GM18519 (cell line): ENCODE results near the gene TMEM213.
"Not testable (repeated sequence)": the region's sequence is repeated elsewhere in the genome, so short reads cannot be mapped to it uniquely, and the experiment has no call there.

ENCODE experiments used
- ATAC-seq: cut with Tn5 transposase; IDR thresholded peaks from one replicate; pipeline ENCODE4 v1.9.1; 2021; ENCODE audit warnings: mild to moderate bottlenecking, moderate library complexity; ENCODE audit not compliant: unreplicated experiment, low FRiP score

TMEM213 gene

DNA sequence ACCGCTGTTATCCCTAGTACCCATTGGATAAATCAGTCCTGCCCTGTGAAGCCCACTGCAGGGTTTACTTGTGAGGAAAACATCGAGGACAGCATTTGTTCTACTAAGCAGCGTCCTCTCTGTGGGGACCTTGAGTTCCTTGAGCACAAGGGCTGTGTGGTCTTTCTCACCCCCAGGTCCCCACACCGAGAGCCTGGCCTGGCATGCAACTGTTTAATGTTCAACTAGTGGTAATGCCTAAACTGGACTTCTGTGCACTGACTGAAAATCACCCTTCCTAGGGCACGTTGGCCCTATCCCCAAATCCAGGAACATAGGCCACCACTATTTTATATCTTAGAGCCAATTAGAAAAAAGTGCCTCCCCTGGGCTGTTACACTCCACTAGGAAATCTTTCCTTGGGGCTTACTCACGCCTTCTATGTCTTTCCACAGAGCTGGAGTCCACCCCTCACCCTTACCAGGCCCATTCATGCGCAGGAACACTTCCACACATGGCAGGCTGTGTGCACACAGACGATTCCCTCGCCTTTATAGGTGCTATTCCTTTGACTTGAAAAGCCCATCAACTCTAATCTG lies 1.7 kb upstream of the TMEM213 start:
- no peak for ATAC-seq

DNA sequence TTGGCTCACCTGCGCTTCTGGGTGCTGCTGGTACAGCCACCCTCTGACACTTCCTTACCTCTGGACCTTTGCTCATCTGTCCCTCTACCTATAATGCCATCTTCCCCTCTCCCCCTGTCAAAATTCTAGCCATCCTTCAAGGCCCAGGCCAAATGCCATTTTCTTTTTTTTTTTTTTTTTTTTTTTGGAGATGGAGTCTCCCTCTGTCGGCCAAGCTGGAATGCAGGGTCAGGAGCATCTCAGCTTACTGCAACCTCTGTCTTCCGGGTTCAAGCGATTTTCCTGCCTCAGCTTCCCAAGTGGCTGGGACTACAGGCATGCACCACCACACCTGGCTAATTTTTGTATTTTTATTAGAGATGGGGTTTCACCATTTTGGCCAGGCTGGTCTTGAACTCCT lies 748 bp upstream of the TMEM213 start:
- not testable (repeated sequence) for ATAC-seq

DNA sequence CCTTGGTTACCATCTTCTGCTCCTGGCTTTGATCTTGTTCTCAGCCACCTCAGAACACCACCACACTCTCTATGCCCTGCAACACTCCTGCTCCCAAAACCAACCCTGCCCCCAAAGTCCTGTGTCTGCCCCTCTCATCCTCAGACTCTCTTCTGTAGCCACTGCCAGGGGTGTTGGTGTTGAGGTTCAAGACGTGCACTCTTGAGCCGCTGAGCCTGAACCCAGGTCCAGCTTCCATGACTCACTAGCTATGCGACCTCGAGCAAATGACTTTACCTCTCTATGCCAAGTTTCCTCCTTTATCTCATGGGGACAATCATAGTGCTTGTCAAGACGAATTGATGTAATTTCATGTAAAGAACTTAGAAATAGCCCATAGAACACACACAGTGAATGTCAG lies 1.0 kb downstream of the TMEM213 start:
- ATAC-seq, result no peak

DNA sequence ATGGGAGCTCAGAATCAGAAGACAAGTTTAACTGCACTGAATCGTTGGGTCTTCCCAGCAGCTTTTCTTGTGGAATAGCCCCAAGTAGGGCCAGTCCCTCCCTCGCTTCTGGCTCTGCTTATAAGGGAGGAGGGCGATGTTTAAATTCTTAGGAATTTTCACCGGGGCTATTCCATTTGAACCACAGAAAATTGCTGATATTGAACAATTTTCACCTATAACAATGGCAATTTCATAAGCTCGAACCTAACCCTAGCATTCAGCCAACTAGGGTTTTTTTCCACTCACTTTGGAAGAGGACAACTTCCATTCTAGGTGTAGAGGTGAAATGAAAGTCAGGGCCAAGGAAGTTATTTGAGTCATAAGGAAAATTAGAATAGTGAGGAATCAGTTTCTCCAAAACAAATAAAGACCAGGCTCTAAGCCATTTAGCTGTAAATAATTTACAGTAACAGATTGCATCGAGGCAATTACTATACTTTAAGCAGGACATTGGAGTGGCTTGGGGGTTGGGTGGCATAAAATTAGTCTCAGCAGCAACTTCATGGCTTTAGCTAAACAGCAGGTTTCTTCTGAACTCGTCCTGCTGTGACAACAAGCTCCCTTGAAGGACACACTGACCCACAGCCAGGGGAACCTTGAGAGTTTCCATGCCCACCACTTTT lies 1.7 kb downstream of the TMEM213 start:
- ATAC-seq, result no peak

DNA sequence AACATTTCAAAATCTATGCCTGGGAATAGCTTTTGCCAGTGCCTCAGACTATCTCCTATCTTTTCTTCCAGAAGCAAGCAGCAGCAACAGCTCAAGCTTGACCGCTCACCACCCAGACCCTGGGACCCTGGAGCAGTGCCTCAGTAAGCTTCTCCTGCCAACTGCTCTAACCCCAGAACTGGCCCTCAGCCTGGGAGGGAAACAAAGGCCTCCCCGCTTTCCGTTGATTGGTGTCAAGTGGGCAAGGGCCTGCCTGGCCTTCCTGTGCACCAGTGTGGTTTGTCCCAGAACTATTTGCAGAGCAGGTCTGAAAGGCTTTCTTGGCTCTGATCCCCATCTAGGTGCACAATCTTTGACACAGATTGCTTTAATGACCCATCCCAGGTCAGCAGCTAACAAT lies 3.5 kb downstream of the TMEM213 start:
- no peak for ATAC-seq

DNA sequence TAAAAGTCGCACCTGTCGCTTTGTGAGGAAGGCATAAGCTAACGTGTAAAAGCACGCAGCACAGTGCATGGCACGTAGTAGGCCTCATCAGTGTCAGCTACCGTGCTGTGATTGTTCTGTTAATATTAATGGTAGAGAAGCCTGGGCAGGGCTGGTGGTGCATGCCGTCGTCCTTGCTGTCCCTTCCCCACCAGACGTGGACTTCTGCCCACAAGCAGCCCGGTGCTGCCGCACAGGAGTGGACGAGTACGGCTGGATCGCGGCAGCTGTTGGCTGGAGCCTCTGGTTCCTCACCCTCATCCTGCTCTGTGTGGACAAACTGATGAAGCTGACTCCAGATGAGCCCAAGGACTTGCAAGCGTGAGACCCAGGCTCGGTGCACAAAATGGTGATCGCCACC lies 4.9 kb downstream of the TMEM213 start:
- ATAC-seq, result no peak

DNA sequence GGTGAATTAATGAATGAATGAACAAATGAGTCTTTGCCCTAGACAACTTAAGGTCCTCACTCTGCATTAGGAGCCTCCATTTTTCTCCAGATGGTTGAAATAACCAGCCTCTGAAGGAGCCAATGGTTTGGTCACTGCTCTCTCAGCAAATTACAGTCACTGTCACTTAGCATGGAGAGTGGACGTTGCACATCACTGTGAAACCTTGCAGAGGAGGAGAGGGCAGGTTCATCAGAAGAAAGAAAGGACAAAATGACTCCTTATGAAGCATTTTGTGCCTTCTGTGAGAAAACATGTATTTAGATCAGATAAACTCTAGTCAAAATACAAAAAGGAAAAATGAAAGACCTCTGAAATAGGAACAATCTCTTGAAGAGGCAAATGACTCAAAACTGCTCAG lies 6.8 kb downstream of the TMEM213 start:
- no peak for ATAC-seq

DNA sequence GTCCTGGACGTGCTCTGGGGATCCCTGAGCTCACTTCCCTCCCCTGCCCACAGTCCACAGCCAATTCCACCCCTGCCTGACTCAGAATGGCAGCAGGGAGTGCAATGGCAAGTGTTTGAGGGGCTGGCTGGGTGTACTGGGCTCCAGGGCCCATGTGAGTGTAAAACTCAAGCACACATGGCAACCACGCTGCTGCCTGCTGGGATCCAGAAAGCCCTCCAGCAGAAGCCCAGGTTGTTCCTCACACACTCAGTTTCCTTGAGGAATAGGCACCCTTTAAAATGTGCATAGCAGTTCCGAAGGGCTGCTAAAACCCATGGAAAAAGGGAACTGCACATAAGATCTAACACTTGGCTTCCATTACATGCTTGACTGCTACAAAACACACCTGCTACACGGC lies 11.6 kb downstream of the TMEM213 start:
- no peak for ATAC-seq

DNA sequence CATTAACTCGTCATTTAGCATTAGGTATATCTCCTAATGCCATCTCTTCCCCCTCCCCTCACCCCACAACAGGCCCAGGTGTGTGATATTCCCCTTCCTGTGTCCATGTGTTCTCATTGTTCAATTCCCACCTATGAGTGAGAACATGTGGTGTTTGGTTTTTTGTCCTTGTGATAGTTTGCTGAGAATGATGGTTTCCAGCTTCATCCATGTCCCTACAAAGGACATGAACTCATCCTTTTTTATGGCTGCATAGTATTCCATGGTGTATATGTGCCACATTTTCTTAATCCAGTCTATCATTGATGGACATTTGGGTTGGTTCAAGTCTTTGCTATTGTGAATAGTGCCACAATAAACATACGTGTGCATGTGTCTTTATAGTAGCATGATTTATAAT lies 13.5 kb downstream of the TMEM213 start:
- not testable (repeated sequence) for ATAC-seq

DNA sequence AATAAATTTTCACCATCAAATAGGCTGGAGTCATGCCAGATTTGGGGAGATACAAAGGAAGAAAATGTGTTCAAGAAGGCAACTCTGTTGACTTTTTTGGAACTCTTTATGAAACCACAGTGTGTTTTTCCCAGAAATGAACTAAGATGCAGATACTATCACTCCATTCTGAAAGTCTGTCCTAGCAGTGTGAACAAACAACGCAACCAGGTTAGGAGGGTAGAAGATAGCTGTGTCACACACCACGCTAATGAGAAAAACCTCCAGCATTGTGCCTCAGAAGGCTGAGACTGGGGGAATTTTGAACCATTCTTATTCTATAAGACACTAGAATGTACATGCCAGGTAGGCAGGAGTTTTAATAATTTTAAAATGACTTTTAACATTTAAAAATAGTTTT lies 16.2 kb downstream of the TMEM213 start:
- ATAC-seq, result no peak

DNA sequence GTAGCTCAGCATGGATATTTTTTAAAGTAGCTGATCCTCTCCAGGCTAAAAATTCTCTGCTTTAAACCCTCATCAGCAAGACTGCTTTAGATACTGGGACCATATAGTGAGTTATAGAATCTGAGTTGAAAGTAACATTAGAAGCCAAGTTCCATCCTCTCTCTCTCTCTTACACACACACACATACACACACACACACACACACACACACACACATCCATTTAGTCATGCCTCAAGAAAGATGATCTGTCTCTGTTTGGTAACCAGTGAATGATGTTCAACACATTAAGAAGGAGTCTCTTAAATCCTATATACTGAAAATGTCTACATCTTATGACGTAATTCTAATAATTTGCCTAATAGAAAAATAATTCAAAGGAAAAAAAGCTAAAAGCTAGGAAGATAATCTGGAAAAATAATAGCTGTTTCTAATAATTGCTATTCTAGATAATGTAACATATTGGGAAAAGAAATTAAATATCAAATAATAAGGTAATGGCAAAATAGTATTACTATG lies 17.1 kb downstream of the TMEM213 start:
- no peak for ATAC-seq

DNA sequence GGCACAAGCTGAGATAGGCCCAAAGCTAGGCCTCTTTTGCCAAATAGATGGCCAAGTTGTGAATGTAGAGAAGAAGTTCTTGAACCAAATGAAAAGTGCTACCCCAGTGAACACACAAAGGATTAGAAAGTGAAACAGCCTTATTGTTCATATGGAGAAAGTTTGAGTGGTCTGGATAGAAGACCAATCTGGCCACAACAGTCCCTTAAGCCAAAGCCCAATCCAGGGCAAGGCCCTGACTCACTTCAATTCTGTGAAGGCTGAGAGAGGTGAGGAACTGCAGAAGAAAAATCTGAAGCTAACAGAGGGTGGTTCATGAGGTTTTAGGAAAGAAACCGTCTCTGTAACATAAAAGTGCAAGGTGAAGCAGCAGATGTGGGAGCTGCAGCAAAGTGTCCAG lies 18.9 kb downstream of the TMEM213 start:
- ATAC-seq, result no peak

DNA sequence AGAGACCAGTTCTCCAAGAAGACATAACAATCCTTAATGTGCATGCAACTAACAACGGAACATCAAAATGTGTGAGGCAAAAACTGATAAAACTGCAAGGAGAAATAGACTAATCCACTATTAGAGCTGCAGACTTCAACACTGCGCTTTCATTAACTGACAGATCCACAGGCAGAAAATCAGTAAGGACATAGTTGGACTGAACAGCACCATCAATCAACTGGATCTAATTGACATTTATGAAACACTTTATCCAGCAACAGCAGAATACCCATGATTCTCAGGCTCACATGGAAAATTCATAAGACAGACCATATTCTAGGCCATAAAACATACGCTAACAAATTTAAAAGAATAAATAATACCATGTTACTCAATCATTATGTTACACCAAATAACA lies 21.8 kb downstream of the TMEM213 start:
- no peak for ATAC-seq

DNA sequence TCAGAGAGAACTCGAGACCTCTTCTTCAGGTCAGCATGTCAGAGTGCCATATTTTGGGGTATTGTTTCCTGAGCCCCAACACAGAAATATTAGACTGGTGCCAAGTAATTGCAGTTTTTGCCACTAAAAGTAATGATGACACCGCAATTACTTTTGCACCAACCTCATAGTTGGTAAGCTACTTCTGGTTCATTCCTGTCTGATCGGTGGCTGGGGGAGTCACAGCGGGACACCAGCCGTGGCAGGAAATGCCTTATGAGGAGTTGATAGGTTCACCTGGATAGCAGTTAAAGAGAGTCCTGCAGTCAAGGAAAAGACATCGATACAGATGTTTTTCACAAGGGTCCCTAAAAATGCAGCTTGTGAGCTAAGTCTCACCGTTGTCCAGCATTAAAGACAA lies 24.1 kb downstream of the TMEM213 start:
- ATAC-seq, result no peak

DNA sequence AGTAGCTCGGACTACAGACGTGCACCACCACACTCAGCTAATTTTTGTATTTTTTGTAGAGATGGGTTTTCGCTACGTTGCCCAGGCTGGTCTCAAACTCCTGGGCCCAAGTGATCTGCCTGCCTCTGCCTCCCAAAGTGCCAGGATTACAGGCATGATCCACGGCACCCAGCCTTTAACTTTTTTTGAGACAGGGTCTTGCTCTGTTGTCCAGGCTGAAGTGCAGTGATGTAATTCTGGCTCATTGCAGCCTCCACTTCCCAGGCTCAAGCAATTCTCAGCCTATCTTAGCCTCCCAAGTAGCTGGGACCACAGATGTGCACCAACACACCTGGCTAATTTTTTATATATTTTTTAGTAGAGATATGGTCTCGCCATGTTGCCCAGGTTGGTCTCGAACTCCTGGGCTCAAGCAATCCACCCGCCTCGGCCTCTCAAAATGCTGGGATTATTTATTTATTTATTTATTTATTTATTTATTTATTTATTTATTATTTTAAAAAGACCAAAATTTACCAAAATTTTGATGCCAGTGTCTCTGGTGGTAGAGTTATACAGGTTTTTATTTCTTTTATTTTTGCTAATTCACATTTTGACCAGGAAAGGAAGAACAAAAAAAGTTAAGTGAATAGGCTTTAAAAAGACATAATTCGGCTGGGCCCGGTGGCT lies 25.2 kb downstream of the TMEM213 start:
- no peak for ATAC-seq

DNA sequence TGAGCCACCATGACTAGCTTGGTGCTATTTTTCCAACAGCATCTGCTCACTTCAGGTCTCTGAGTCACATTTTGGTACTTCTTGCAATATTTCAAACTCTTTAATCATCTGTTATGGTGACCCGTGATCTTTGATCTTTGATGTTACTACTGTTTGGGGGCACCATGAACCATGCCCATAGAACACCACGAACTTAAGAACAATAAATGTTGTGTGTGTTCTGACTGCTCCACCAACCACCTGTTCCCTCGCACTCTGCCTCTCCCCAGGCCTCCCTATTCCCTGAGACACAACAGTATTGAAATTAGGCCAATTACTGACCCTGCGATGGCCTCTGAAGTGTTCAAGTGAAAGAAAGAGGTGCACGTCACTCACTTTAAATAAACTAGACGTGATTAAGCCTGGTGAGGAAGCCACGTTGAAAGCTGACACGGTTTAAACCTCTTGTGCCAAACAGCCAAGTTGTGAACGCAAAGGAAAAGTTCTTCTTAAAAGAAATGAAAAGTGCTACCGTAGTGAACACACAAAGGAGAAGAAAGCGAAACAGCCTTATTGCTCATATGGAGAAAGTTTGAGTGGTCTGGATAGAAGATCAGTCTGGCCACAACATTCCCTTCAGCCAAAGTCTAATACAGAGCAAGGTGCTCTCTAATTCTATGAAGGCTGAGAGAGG lies 27.4 kb downstream of the TMEM213 start:
- no peak for ATAC-seq

DNA sequence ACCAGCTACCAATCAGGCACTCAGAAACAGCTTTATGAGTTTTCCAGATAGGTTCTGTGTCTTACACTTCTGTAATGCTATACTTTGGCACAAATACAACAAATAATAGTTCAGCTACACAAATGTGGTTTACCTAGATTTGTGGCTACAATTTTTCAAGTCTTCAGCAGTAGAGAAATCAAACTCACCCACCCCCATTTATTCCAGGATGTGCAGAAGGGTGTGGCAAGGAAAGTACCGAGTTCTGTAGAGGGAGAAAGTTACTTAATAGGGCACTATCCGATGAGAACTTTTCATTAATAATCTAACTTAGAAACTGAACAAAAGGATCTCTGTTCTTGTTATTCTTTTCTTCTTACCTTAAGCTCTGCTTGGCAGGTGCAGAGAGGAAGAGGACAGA lies 30.5 kb downstream of the TMEM213 start:
- no peak for ATAC-seq

DNA sequence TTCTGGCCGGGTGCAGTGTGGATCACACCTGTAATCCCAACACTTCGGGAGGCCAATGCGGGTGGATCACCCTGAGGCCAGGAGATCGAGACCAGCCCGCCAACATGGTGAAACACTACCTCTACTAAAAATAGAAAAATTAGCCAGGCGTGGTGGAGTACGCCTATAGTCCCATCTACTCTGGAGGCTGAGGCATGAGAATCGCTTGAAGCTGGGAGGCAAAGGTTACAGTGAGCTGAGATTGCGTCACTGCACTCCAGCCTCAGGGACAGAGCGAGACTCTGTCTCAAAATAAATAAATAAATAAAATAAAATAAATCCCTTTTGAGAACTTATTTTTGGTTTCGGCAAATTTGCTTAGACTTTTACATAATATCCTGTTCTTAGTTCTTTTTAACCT lies 31.5 kb downstream of the TMEM213 start:
- ATAC-seq, result no peak

DNA sequence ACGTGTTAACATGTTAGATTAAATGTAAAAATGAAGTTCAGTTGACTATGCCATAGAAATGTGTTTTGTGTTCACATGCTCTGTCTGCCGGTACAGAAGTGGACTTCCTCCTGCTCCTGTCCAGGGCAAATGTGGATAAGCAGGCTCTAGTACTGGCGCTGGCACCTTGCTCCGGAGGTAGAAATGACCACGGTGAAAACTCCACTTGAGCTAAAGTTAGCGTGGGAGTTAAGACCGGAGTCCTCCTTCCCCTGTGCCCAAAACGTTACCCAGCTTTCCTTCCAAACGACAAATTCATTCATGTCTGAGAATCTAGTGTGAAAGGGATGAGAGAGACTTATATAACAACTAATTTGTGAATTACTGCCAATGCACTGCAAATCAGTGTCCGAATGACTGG lies 35.2 kb downstream of the TMEM213 start:
- ATAC-seq, result no peak

DNA sequence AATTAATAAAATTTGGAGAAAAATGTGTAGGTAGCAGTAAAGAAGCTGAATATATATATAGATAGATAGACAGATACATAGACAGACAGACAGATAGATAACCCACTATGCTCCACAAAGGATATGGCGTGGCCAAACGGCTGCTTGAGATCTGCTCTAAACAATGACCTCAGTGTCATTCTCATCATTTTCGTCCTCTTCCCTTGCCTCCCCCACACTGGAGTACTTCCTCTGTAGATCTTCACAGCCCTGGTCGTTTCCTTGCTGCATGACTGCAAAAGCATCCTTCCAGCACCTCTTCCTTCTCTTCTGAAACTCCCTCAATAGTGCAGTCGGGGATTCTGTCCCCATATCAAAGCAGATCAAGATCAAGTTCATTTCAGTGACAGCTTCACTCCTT lies 35.8 kb downstream of the TMEM213 start:
- ATAC-seq, result no peak

DNA sequence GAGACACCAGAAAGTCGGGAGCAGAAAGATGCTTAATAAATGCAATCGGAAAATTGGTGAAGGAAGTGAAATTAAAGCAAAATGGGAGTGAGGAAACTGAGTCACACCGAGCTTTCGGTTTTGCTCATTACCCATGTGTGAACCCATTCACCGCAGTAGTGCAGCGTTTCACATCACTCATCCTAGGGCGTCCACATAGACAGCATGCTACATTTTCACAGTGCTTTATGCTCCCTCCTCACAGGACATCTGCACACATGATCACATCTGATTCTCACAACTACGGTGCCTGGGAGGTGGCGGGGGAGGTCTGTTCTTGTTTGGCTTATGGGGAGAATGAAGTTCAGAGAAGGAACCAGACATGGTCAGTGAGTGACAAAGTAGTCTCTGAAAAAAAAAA lies 36.8 kb downstream of the TMEM213 start:
- ATAC-seq, result no peak
